Right lung (tissue), 5 donors: ENCODE results near the gene RTL9. TPM values are rescaled to one million over a fixed set of nuclear protein-coding genes. Genes with fewer than 3 reads are reported as not detected.

Experiments
- DNase-seq, 2 donors: peaks; one replicate each; pipeline ENCODE4 v3.0.0-alpha.2; 2013
- polyA plus RNA-seq, 5 donors: library from polyadenylated mRNA; unstranded; fragments of 120-200 nt; gene quantifications; one replicate each; pipeline versions ENCODE4 v1.2.1 to v1.2.3, GENCODE V29; 2013; ENCODE audit warnings: inconsistent platforms in 1 of 5, low replicate concordance in 1 of 5; ENCODE audit not compliant: insufficient read length in 5 of 5, insufficient read depth in 1 of 5

The RTL9 gene
- polyA plus RNA-seq, 5 donors = 0.33 to 0.99 (median 0.35) TPM

- DNase-seq = no peak
Observed at GRCh38 chrX:110341189-110342035, 17.2 kb upstream of the RTL9 start.

- DNase-seq = no peak
Observed at GRCh38 chrX:110346681-110347080, 12.0 kb upstream of the RTL9 start.

- no peak for DNase-seq
Observed at GRCh38 chrX:110359273-110359672, 625 bp downstream of the RTL9 start.

GRCh38 chrX:110363244-110363643 is 4.6 kb downstream of the RTL9 start:
- DNase-seq = no peak

DNA sequence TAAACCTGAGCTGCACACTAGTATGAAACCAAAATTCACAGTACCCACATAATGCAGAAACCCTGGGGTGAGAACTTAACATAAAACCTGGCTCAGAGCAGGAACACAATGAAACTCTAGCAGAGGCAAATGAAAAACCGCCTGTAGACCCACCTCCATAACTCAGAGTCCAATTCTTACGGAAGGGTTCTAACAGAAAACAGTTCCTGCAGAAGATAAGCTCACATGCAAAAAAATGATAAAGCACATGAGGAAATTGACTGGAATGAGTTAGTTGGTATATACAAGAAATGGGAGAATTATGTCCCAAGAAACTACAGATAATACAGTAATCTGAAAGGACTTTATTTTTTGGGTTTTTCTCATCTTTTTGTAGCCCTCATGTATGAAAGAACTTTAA is 14.7 kb downstream of the RTL9 start:
- no peak for DNase-seq

DNA sequence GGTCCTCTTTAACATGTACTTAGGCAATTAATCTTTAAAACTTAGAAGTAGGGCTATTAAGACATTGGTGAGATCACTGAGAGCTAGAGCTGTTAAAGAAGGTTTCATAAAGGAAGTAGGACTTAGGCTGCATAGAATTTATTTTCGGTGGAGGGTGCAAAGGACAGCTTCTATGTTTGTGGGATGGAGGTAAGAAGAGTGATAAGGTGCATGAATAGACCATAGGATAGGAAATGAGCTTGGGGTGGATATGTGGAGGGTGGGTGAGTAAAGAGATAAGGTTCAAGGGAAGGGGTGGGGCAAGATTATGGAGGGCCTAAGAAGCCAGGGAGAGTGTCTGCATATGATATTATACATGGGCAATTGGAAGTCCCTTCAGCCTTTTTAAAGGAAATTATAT is 15.9 kb downstream of the RTL9 start:
- DNase-seq = no peak

DNA sequence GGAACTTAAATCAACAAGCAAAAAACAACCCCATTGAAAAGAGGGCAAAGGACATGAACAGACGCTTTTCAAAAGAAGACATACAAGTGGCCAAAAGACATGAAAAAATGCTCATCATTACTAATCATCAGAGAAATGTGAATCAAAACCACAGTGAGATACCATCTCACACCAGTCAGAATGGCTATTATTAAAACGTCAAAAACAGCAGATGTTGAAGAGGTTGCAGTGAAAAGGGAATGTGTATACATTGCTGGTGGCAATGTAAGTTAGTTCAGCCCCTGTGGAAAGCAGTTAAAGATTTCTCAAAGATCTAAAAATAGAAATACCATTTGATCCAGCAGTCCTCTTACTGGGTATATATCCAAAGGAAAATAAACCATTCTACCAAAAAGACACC is 22.6 kb downstream of the RTL9 start:
- DNase-seq = no peak

GRCh38 chrX:110383414-110383813 is 24.8 kb downstream of the RTL9 start:
- DNase-seq = no peak

GRCh38 chrX:110384490-110384889 is 25.8 kb downstream of the RTL9 start:
- no peak for DNase-seq

DNA sequence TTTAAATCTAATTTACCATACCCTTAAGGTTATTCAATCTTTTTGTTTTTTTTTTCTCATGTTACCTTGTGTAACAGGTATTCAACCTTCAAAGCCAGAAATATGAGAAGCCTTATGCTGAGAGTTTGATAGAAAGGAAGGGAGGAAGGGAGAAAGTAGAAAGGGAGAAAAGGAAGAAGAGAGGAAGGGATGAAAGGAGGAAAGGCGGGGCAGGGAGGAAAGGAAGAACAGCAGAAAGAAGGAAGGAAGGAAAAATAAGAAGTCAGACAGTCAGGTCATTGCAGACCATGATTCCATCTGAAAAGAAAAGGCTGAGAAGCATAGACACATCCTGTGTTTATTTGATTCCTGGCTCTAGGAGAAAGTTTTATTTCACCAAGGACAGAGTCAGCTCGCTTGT is 30.9 kb downstream of the RTL9 start:
- no peak for DNase-seq

GRCh38 chrX:110391086-110391485 is 32.4 kb downstream of the RTL9 start:
- no peak for DNase-seq

DNA sequence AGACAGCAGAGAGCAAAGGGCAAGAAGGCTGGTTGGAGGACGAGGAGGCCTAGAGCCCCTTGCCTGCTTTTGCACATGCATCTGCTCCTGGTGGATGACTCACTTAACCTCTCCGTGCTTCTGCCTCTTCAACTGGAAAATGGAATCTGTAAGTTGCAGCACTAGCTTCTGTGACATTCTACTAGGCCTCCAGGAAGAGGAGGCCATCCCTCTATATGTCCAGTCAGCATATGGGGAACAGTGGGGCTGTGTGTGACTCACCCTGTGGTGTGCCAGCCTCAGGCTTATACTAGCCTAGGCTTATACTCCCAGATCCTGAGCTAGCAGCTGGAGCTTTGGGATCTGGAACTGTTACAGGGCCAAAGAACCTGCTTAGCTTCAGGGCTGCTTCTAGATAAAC is 36.0 kb downstream of the RTL9 start:
- DNase-seq = no peak

GRCh38 chrX:110395877-110396276 is 37.2 kb downstream of the RTL9 start:
- DNase-seq = no peak

DNA sequence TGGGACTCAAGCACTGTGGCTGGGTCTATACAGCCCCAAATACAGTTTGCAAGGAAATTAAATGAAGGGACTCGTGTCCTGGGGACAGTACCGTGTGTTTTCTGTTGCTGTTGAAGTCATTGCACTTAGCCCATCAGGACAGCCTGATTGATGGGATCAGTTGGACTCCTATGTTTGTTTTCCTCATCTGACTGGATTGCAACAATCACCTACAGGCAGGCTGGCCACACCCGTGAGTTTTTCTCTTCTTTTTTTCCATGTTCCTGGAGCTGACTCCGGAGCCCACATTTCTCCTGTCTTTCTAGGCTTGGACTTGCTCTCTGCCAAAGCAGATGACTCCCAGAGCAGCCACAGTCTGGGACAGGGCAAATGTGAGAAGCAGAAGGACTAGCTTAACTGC is 38.1 kb downstream of the RTL9 start:
- no peak for DNase-seq

DNA sequence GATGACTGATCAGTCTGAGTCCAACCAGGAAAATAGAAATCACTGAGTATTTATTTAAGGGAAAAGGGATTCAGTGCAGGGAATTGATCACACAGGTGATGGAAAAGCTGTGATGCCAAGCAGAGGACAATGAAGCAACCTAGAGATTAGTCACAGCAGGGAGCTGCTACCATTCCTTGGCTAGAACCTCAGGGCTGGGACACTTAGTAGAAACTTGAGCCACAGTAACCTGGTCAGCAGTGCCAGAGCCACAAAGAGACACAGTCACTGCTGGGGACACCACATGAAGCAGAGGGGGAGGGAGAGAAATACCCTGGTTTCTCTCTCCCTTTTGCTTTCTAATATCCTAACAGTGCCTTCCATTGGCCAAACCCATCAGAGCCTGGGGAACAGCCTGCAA is 38.7 kb downstream of the RTL9 start:
- no peak for DNase-seq

- DNase-seq = no peak
Observed at GRCh38 chrX:110397904-110398303, 39.3 kb downstream of the RTL9 start.

DNA sequence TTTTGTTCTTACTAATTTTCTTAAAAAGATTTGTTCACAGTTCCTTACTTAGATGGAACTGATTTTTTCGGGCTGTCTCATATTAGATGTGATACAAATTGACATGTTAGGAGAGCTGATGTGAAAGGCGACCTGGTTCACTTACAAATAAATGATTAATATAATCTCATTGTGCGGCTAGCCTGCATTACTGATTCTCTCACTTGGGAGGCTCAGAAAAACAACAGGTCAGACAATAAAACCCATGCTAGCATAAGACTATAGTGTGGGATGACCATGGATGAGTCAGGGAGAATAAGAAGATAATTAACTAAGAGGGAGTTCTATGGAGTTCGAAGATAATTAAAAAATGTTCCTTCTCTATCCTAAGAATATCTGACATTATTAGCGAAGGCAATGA is 40.8 kb downstream of the RTL9 start:
- no peak for DNase-seq

DNA sequence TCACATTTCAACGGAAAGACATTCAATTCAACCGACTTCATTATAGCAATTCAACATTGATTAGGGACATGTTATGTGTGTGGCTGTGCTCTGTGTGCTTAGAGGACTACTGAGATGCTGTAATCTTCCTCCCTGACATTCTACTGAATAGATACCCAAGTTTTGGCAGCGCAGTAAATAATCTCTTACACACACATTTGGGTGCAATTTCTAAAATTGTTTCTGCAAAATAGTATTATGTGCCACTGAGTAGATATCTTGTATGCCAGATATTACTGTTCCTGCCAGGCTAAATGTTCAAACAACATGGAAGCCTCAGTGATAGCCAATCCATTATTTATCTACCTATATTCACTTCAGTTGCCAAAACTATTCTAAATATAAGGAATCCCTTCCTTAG is 41.3 kb downstream of the RTL9 start:
- DNase-seq = no peak

GRCh38 chrX:110401135-110401534 is 42.5 kb downstream of the RTL9 start:
- DNase-seq = no peak

GRCh38 chrX:110402091-110402849 is 43.6 kb downstream of the RTL9 start:
- no peak for DNase-seq

DNA sequence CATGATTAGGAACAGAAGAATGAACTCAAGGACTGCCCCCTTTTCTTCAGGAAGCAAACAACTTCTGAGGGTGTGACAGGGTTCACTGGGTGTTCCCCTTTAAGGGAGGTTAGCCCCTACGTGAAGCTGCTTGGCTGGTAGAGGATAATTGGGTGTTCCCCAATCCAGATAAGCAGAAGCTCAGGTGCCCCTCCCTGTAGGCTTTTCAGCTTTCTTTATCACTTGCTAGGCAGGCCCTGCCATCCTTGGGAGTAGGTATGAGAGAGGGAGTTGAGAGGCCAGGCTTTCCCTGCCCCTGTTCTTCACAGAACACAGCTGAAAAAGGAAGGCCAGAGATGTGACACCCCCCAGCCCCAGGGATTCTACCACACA is 44.2 kb downstream of the RTL9 start:
- no peak for DNase-seq

GRCh38 chrX:110403441-110404238 is 45.0 kb downstream of the RTL9 start:
- DNase-seq = no peak

DNA sequence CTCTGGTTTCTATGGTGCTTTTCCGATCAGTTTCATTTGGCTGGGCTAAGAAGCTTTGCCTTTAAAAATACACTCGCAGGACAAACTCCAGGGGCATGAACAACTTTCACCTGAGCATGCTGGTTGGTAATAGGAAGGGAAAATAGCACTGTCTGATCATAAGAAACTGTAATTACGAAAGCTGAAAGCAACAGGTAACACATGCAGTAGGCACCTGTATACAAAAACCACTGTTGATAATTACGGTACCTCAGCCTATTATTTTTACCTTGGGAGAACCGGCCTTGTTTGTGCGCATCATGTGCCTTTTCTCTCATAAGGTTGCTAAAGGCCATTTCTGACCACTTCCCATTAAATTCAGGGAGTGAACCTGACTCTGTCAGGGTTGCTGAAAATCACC is 45.7 kb downstream of the RTL9 start:
- DNase-seq = no peak
